Nephron progenitor cell (in vitro differentiated cells): ENCODE data around the gene RNASE7.

Experiments used
- DNase-seq: peaks from one replicate; pipeline ENCODE4 v3.0.0; 2021
- H3K27ac Mint-ChIP-seq: 2 replicates; pipeline ENCODE4 v1.8.0; 2021; ENCODE audit warnings: mild to moderate bottlenecking, moderate library complexity, mixed read lengths
- H3K27me3 Mint-ChIP-seq: 2 replicates; pipeline ENCODE4 v1.8.0; 2021; ENCODE audit warnings: mild to moderate bottlenecking, low read depth, mixed read lengths; ENCODE audit not compliant: poor library complexity
- H3K36me3 Mint-ChIP-seq: 2 replicates; pipeline ENCODE4 v1.8.0; 2021; ENCODE audit warnings: low read depth, mixed read lengths
- H3K4me1 Mint-ChIP-seq: 2 replicates; pipeline ENCODE4 v1.8.0; 2021; ENCODE audit warnings: mixed read lengths
- H3K4me3 Mint-ChIP-seq: 2 replicates; pipeline ENCODE4 v1.8.0; 2021; ENCODE audit warnings: mild to moderate bottlenecking, moderate library complexity, mixed read lengths
- H3K9me3 Mint-ChIP-seq: 2 replicates; pipeline ENCODE4 v1.8.0; 2021; ENCODE audit warnings: mild to moderate bottlenecking, moderate library complexity, mixed read lengths
- TF ChIP-seq, protein P1 (sequence below): fragments of 200-600 bp; sonication (generic); IDR thresholded peaks from 2 replicates; pipeline ENCODE4 v1.5.0; 2021; ENCODE audit warnings: antibody characterized with exemption

Gene RNASE7

DNA sequence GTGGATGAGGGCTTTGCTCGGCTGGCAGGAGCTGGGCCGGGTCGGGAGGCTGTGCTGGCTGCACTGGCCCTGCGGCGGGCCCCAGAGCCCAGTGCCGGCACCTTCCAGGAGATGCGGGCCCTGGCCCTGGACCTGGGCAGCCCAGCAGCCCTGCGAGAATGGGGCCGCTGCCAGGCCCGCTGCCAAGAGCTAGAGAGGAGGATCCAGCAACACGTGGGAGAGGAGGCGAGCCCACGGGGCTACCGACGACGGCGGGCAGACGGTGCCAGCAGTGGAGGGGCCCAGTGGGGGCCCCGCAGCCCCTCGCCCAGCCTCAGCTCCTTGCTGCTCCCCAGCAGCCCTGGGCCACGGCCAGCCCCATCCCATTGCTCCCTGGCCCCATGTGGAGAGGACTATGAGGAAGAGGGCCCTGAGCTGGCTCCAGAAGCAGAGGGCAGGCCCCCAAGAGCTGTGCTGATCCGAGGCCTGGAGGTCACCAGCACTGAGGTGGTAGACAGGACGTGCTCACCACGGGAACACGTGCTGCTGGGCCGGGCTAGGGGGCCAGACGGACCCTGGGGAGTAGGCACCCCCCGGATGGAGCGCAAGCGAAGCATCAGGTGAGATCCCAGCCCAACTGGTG lies 39.5 kb downstream of the RNASE7 start:
- no peak overlapping the region for H3K27ac Mint-ChIP-seq
- H3K9me3 Mint-ChIP-seq, result no peaks in the 10 kb centered on the region
- peaks cover 3% of the 10 kb centered on the region for H3K4me1 Mint-ChIP-seq
- H3K4me3 Mint-ChIP-seq, result no peak overlapping the region
- H3K27me3 Mint-ChIP-seq, result peaks cover 3% of the 10 kb centered on the region
- TF ChIP-seq, protein P1, sequence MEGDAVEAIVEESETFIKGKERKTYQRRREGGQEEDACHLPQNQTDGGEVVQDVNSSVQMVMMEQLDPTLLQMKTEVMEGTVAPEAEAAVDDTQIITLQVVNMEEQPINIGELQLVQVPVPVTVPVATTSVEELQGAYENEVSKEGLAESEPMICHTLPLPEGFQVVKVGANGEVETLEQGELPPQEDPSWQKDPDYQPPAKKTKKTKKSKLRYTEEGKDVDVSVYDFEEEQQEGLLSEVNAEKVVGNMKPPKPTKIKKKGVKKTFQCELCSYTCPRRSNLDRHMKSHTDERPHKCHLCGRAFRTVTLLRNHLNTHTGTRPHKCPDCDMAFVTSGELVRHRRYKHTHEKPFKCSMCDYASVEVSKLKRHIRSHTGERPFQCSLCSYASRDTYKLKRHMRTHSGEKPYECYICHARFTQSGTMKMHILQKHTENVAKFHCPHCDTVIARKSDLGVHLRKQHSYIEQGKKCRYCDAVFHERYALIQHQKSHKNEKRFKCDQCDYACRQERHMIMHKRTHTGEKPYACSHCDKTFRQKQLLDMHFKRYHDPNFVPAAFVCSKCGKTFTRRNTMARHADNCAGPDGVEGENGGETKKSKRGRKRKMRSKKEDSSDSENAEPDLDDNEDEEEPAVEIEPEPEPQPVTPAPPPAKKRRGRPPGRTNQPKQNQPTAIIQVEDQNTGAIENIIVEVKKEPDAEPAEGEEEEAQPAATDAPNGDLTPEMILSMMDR, result no peak
- no peak for DNase-seq
- H3K36me3 Mint-ChIP-seq, result peaks cover 75% of the 10 kb centered on the region

- TF ChIP-seq, protein P1, result no peak
- peaks cover 15% of the 10 kb centered on the region for H3K4me1 Mint-ChIP-seq
- peaks cover 73% of the 10 kb centered on the region for H3K36me3 Mint-ChIP-seq
- H3K9me3 Mint-ChIP-seq, result no peaks in the 10 kb centered on the region
- no peak for DNase-seq
- no peaks in the 10 kb centered on the region for H3K27me3 Mint-ChIP-seq
- H3K27ac Mint-ChIP-seq, result peak overlapping the region; percentile 70
- no peak overlapping the region for H3K4me3 Mint-ChIP-seq
Measured at GRCh38 chr14:21083565-21084325, 41.6 kb downstream of the RNASE7 start.

GRCh38 chr14:21084396-21084795 lies 42.2 kb downstream of the RNASE7 start:
- Mint-ChIP-seq H3K27ac (peak overlapping the region; percentile 70), H3K27me3 (peaks cover 3% of the 10 kb centered on the region), H3K9me3 (no peaks in the 10 kb centered on the region), H3K4me3 (no peak overlapping the region), H3K36me3 (peaks cover 73% of the 10 kb centered on the region), H3K4me1 (peaks cover 18% of the 10 kb centered on the region)
- TF ChIP-seq, protein P1, result no peak
- no peak for DNase-seq

- Mint-ChIP-seq H3K36me3 (peaks cover 69% of the 10 kb centered on the region), H3K27me3 (peaks cover 3% of the 10 kb centered on the region), H3K9me3 (no peaks in the 10 kb centered on the region), H3K4me3 (no peak overlapping the region), H3K4me1 (peaks cover 18% of the 10 kb centered on the region), H3K27ac (peak overlapping the region; percentile 77)
- no peak for DNase-seq
- TF ChIP-seq, protein P1, result no peak
Measured at GRCh38 chr14:21084998-21085853, 43.1 kb downstream of the RNASE7 start.

GRCh38 chr14:21086908-21087293 lies 44.7 kb downstream of the RNASE7 start:
- no peak for DNase-seq
- H3K27ac Mint-ChIP-seq, result peak overlapping the region; percentile 49
- H3K27me3 Mint-ChIP-seq, result peaks cover 6% of the 10 kb centered on the region
- H3K4me1 Mint-ChIP-seq, result peaks cover 27% of the 10 kb centered on the region
- peaks cover 70% of the 10 kb centered on the region for H3K36me3 Mint-ChIP-seq
- no peak overlapping the region for H3K4me3 Mint-ChIP-seq
- no peaks in the 10 kb centered on the region for H3K9me3 Mint-ChIP-seq
- TF ChIP-seq, protein P1, result no peak
